CD4-positive, alpha-beta T cell treated with Interleukin-4 for 1 hour (primary cell): ENCODE results near the gene MAP2.

Experiments used
- DNase-seq, 2 donors: peaks; one replicate each; pipeline ENCODE4 v3.0.0-alpha.2; 2020 to 2022

The MAP2 gene, protein sequence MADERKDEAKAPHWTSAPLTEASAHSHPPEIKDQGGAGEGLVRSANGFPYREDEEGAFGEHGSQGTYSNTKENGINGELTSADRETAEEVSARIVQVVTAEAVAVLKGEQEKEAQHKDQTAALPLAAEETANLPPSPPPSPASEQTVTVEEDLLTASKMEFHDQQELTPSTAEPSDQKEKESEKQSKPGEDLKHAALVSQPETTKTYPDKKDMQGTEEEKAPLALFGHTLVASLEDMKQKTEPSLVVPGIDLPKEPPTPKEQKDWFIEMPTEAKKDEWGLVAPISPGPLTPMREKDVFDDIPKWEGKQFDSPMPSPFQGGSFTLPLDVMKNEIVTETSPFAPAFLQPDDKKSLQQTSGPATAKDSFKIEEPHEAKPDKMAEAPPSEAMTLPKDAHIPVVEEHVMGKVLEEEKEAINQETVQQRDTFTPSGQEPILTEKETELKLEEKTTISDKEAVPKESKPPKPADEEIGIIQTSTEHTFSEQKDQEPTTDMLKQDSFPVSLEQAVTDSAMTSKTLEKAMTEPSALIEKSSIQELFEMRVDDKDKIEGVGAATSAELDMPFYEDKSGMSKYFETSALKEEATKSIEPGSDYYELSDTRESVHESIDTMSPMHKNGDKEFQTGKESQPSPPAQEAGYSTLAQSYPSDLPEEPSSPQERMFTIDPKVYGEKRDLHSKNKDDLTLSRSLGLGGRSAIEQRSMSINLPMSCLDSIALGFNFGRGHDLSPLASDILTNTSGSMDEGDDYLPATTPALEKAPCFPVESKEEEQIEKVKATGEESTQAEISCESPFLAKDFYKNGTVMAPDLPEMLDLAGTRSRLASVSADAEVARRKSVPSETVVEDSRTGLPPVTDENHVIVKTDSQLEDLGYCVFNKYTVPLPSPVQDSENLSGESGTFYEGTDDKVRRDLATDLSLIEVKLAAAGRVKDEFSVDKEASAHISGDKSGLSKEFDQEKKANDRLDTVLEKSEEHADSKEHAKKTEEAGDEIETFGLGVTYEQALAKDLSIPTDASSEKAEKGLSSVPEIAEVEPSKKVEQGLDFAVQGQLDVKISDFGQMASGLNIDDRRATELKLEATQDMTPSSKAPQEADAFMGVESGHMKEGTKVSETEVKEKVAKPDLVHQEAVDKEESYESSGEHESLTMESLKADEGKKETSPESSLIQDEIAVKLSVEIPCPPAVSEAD (N-terminal part only)

DNA sequence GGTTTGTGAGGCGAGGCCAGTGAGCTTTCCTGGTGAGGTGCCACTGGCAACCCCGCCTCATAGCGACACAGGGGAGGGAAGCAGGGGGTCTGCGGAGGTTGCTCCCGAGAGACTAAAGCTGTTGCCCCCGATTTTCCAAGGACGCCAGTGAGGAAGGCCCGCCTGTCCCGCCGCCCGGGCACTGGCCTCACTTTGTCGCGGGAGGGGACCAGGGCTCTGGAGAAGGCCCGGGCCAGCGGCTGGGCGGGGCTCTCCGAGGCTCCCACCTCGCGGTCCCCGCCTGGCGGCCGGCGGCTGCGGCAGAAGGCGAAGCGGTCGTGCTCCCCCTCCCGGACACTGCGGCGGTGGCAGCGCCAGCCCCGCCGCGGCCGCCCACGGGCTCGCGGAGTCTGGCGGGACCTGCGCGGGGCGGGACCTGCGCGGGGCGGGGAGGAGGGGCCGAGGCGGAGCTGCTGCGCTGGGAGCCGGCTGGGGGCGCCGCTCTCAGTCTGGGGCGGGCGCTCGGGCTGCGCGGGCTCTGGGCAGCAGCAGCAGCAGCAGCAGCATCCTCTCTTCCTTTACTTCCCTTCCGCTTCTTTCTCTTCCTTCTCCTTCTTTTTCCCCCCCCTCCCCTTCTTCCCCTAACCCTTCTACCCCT lies at the start of gene MAP2:
MAP2 (plus strand) TSS at position 486 of the 637 bp plus-strand sequence. CDS start 229,124 bp downstream, outside the sequence.
- peak; percentile 46 to 70 for DNase-seq

DNA sequence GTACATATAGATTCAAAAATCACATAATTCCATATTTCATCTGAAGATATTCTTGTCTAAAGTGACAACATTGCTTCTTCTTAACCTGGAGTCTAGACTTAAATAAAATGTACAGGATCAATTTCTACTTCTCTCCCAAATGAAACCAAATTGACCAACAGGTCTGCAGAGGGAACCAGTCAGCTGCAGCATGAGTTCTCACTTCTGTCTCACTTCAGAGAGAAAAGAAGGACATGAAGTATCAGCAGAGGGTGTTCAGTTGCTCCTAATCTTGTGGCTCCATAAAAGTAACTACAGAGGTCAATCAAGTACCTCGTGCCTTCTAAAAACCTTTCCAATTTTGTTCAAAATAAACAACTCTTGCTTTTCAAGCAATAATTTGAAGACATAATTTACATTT lies 47.2 kb upstream of the MAP2 start:
- no peak for DNase-seq

DNA sequence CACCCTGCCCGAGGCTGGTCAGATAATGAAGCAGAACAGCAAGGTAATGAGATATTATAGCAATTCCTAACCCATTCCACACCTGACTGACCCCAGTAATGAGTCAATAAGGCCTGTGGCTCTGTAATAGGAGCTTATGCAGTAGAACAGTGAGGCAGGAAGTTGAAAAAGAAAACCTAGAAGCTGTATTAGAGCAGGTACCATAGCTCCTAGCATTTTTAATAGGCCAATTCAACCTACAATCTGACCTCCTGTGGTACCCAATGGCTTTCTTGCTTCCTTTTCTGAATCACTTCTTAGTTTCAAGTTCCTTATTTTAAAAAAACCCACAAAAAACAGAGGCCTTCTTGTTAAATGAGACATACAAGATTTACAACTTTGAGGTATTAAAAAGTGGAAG lies 43.6 kb upstream of the MAP2 start:
- no peak for DNase-seq

DNA sequence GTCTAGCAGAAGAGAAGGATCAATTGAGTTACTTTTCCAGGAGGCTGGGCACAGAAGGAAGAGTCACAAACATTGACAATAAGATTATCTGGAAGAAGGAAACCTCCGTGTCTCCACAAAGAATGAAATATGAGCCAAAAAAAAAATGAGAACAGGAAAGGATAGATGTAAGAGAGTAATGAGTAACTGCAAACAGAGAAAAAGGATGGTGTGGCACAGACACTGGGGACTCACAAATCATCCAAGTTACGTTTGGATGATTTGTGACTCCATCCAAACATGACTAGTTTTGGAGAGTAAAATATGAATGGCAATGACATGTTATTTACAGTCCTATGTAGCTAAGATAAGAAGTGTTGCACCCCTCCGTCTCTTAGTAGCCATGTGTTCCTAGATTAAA lies 42.8 kb upstream of the MAP2 start:
- no peak for DNase-seq

DNA sequence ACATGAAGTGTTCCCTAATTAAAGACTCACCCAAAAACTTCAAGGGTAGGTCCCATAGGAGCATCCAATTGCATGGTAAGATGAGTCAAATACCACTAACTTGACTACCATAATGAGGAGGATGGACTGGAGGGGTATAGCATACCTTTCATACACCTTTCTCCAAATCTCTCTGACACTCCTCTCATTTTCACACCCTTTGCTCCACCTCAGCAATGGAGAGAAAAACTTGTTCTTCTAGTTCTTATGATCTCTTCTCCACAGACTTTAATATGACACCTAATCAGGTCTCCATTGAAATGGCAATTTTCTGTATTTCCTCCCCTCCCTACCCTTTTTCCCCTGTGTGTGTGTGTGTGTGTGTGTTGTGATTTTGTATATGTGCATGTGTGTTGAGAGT lies 41.1 kb upstream of the MAP2 start:
- no peak for DNase-seq

DNA sequence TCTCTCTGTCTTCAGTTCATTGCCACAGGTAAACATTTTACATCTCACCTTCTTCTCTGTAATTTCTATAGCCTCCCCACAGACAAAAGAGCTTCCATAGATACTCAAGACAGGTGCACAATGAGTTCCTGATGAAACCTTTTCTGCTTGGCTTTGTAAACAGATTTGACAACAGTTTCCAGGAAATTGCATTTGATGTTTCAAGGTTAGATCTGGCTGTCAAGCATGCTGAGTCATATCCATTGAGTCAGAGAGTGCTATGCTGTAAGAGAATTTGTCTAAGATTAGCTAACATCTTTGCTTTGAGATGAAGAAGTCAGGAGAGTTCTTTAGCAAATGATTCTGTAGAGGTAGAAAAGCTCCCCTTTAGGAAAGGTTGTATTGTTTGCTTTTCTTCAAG lies 40.6 kb upstream of the MAP2 start:
- DNase-seq: no peak

DNA sequence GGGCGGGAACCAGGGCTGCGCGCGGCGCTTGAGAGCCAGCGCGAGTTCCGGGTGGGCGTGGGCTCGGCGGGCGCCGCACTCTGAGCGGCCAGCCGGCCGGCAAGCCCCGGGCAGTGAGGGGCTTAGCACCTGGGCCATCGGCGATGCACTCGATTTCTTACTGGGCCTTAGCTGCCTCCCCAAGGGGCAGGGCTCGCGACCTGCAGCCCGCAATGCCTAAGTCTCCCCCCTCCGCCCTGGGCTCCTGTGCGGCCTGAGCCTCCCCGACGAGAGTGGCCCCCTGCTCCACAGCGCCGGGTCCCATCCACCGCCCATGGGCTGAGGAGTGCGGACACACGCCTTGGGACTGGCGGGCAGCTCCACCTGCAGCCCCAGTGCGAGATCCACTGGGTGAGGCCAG lies 36.5 kb upstream of the MAP2 start:
- no peak for DNase-seq

DNA sequence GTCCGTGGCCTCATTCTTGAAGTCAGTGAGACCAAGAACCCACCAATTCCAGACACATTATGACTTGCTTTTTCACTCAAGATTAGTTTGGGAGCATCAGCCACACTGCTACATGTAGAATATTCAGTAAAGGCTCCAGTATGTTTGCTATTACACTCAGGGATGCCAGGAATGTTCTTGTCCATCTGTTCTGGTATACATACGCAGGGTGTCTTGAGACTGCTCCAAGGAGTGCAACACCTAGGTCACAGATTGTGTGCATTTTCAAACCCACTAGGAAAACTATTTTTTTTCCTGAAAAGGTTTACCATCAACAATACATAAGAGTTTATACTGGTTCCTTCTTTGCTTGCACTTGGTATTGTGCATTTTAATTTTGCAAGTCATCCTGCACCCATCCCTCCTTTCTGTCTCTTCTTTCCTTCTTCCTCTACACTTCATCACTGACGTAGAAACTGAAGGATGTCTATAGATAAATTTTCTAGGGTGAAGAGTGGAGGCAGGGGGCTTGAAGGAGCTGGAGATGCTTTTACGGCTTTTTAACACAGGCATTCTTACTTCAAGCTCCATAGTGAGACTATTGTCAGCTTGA lies 35.3 kb upstream of the MAP2 start:
- DNase-seq: no peak

DNA sequence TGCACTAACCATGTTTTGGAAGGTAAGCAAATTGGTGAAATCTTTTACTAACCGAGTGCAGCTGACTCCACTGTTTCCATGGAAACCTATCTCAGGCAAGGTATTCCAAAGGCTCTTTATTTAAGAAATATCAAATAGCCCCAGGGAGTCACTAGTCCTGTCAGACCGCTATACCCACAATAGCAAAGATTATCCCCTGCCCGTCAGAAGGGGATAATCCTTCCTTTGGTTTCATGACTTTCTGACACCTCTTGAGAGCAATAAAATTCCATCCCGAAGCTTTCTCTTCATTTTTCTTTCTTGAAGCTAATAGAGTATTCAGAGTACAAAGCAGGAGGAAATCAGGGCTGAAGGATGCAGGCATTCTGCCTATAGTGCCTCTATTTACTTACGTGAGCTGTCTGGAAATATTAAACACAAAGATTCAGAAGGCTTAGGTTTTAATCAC lies 34.7 kb upstream of the MAP2 start:
- DNase-seq: no peak

DNA sequence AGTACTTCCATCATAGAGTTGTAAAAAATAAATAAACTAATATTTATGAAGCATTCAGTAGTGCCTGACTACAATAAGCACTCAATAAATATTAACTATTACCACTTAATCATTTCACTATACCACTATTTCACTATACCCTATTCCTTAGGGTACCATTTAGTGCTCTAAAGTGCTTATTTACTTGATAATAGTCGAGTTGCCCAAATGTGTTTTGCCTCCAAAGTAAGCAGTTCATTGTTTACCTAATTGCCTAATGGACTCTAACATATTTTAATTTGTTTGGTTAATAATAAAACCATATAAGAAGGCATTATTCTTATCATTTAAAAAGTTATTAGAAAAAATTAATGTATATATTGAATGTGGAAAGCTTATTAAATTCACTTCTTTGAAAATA lies 33.0 kb upstream of the MAP2 start:
- no peak for DNase-seq

DNA sequence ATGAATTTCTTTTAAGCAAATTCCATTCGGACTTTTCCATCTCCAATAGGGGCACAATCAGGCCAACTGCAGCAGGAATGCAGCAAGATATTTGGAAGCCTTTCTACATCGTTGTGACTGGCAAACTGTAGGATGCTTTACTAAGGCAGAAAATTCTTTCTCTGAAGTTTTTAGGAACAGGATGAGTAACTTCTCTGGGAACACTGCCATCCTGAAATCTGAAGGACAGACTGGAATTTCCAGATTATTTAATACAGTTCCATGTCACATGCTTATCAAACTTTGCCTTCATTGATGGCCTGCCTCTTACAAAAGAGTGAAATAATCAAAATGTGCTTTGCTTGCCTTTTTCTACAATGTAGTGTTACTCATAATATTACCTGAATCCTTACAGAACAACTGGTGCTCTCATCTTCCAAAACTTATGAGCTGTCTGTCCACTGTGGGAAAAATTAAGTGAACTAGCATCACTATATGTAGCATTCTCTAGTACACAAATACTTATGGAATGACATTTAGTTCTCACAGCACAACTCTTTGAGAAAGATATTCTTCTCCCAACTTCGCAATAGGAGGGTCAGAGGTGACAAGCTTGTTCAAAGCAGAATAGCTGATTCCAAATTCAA lies 32.0 kb upstream of the MAP2 start:
- DNase-seq: no peak

DNA sequence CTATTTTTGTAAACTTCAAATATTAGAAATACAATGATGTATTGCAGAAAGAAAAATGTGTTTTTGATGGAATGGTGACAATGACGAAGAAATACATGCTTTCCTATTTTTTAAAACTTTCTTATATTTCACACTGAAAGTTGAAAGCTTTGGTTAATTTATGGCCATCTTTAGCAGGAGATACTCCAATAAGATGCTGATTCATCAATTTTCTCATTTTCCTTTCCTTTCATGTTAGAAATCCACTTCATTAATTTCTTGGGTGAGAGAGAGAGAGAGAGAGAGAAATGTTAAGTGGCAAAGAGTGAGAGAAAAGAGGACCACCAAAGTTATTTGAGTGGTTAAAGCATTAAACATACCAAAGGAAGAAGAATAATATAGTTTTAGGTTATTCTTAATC lies 28.6 kb upstream of the MAP2 start:
- no peak for DNase-seq

DNA sequence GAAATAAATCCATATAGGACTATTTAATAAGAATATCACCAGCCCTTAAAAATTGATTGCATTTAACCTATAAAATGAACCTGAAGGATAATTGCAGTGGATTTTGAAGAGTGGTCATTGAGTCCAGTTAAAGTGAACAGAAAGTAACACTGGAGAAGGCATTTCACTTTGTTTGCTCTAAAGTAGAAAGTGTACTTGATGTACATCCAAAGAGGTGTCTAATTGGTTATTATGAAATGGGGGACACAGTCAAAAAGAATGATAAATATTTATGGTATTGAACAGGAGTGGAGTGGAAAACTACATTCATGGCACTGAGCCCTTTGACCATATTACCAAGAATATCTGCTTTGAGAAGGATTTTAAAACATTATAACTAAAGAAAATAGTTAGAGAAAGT lies 28.2 kb upstream of the MAP2 start:
- DNase-seq: no peak

DNA sequence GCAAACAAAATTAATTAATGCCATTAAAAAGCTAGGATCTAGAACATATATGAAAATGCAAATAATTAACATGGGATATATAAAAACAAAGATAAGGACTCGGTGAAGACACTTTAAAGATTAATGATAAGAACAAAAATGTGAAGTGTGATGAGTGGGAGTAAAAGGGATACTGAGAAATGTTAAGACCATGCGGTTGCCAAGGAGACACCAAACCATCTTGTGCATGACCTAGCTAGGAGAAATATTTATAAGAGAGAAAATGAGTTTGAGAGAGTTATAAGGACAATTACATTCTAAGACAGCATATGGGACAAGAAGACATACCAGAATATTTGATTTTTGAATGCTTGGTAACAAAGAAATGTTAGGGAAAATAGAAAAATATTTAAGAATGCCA lies 25.4 kb upstream of the MAP2 start:
- DNase-seq: no peak

DNA sequence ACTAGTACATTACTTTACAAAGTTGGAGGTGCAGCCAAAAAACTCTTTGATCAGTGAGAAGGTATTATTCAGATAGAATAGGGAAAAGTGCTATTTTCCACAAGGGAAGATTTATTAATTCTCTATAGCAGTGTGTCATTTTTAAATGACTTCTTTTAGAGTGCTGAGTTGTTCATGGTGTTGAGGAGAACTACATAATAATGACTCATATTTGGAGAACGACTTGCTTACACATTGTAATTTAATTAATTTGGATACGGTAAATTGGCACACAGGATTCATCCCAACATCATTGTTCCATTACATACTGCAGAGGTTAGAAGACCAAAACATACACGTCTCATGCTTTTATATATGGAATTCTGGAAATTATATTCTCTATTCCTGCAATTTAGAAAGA lies 22.1 kb upstream of the MAP2 start:
- no peak for DNase-seq

DNA sequence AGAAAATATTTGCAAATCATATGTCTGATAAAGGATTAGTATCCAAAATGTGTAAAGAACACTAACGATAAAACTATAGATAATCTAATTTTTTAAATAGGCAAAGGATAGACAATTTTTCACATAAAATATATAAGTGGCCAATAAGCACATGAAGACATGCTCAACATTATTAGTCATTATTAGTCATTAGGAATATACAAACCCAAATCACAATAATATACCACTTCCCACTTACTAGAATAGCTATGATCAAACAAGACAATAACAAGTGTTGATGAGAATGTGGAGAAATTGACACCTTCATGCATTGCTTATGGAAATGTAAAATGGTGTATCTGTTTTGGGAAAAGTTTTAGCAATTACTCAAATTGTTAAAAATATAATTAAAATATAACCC lies 12.6 kb upstream of the MAP2 start:
- DNase-seq: no peak

DNA sequence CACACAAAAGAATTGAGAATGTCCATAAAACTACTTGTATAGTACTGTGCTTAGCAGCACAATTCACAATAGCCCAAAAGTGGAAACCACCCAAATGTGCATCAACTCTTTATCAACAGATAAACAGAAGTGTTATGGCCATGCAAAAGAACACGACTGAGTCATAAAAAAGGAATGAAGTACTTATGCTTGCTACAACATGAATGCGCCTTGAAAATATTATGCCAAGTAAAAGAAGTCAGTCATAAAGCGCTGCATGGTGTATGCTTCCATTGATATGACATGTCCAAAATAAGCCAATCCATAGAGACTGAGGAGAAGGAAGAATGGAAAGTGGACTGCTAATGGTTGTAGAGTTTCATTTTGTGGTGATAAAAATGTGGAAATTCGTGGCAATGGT lies 12.1 kb upstream of the MAP2 start:
- DNase-seq: no peak

DNA sequence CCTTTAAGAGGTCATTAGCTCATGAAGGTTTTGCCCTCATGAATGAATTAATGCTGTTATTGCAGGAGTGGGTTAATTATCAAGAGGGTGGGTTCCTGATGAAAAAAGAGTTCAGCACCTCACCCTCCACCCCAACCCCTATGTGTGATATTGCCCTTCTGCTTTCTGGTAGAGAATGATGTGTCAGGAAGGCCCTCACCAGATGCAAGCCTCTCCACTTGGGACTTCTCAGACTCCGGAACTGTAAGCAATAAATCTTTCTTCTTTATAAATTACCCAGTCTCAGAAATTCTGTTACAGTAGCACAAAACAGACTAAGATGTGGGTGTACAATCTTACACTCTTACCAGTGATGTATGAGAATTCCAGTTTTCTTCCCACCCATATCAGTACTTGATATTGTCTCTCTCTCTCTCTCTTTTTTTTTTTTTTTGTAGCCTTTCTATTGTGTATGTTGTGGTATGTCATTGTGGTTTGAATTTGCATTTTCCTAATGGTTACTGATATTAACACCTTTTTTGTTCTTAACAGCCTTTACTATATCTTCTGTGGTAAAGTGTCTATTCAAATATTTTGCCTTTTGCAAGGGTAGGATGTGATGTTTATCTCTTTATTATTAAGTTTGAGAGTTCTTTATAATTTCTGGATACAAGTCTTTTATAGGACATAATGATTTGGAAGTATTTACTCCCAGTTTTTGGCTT lies 10.4 kb upstream of the MAP2 start:
- DNase-seq: no peak

DNA sequence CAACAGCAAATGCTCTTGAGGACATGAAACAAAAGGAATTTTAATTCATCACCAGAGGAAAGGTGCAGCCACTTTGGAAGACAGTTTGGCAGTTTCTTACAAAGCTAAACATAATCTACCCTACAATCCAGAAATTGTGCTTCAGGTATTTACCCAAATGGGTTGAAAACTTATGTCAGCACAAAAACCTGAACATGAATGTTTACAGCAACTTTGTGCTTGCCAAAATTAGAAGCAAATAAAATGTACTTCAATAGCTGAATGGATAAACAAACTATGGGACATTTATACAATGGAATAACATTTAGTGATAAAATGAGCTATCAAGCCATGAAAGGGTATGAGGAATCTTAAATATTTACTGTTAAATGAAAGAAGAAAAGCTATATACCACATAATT lies 6.9 kb upstream of the MAP2 start:
- DNase-seq: no peak

DNA sequence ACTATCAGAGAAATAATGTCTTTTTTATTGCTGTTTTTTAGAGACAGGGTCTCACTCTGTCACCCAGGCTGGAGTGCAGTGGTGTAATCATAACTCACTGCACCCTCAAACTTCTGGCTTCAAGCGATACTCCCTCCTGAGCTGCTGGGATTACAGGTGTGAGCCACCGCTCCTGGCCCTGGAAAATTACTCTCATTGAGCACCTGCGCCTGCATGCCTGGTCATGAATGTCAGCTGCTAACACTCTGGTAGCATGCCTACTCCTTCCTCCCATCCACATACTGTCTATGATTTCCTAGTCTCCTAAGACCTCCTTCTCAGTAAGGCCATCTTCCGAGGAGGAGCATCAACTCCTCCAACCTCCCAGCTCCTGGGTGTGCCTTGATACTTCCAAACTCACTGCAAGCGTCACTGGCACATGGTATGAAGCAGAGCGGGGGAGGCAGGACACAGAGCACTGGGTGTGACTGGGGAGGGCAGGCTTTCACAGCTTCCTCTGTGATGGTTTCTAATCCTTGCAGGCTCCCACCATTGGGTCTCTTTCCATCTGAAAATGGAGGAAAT lies 1.6 kb upstream of the MAP2 start:
- no peak for DNase-seq

DNA sequence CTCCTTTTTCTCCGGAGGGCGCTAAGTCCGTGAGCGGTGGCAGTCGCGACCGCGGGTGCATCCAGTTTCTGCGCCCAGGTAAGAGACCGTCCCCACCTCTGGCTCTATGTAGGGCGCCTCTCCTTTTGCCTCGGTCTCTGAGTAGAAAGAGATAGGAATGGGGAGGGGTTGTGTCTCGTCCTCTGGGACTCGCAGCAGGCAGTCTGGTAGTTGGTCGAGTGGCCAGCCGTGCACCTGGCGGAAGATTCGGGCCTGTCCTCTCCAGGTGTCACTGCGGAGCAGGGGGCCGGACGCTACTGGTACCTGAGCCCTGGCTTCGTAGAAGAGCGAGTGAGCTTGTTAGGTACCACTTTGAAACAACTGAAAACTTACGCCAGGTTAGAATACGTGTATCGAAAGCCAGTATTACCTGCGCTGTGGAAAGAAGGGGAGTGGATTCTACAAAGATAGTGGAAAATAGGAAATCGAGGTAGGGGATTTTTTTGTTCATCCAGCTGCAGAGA lies 403 bp downstream of the MAP2 start:
- peak in 1 of 2 donors; percentile 12 for DNase-seq
